Endothelial cell of umbilical vein (primary cell): ENCODE data around the gene TAF1A. TPM values are rescaled to one million over a fixed set of nuclear protein-coding genes. Genes with fewer than 3 reads are reported as not detected.
A peak's percentile ranks its signal among the peaks of the same experiment; 100 is the strongest.

Experiments
- BruUV-seq: library from RNA; stranded (reverse); fragments of 400-500 nt; replicated peaks from 2 replicates; lab custom pipeline; 2021; lab: Mats Ljungman, UMichigan
- CTCF ChIA-PET: fragments of 300-600, 350-600 bp; sonication (Branson Sonifier 250); formaldehyde crosslinking; loops from one replicate; lab custom pipeline; 2021; ENCODE audit warnings: antibody characterized with exemption, inconsistent platforms; lab: Charles Lee
- POLR2A ChIA-PET: fragments of 300-600, 350-600 bp; sonication (Branson Sonifier 250); formaldehyde crosslinking; loops from one replicate; lab custom pipeline; 2021; ENCODE audit warnings: antibody characterized with exemption, inconsistent platforms; lab: Charles Lee
- DNase-seq: peaks from one replicate; pipeline ENCODE4 v3.0.0-alpha.2; 2011; ENCODE audit warnings: low read depth, low spot score
- FAIRE-seq: peaks from 2 replicates; lab custom pipeline; 2011; peaks lifted over from hg19 to GRCh38; lab: Jason Lieb, UNC
- H2AFZ ChIP-seq: 2 replicates; pipeline ENCODE4 v1.6.0; 2012; ENCODE audit warnings: low read depth, low read length, control low read depth, inconsistent platforms
- H3K27ac ChIP-seq: 2 replicates; pipeline ENCODE4 v1.5.1; 2011; ENCODE audit warnings: low read depth, mild to moderate bottlenecking, control low read depth, low read length, moderate library complexity; ENCODE audit not compliant: insufficient read depth
- H3K27me3 ChIP-seq, 2 experiments: 2 replicates each; pipeline versions ENCODE4 v1.6.0 to v1.6.1; 2011; ENCODE audit warnings: low read length in 2 of 2, mixed read lengths in 1 of 2; ENCODE audit not compliant: control insufficient read depth in 2 of 2, insufficient read depth in 2 of 2
- H3K36me3 ChIP-seq, 2 experiments: 2 replicates in 1 of 2; 3 replicates in 1 of 2; pipeline ENCODE4 v1.5.1; 2011; ENCODE audit warnings: low read length in 2 of 2, mild to moderate bottlenecking in 1 of 2, moderate library complexity in 1 of 2; ENCODE audit not compliant: control insufficient read depth in 2 of 2, insufficient read depth in 2 of 2; ENCODE audit errors: extremely low read depth in 1 of 2
- H3K4me1 ChIP-seq: 3 replicates; pipeline ENCODE4 v1.5.1; 2011; ENCODE audit warnings: mild to moderate bottlenecking, low read length; ENCODE audit not compliant: control insufficient read depth, insufficient read depth; ENCODE audit errors: extremely low read depth
- H3K4me2 ChIP-seq: 2 replicates; pipeline ENCODE4 v1.6.1; 2011; ENCODE audit warnings: low read length, control low read depth, mixed read lengths; ENCODE audit not compliant: insufficient read depth
- H3K4me3 ChIP-seq, 3 experiments: fragments of 200-600 bp in 1 of 3; sonication (generic), shearing (Covaris generic) in 1 of 3; replicated peaks in 1 of 3; 2 replicates each; pipeline ENCODE4 v1.5.1; 2011 to 2016; ENCODE audit warnings: control low read depth in 3 of 3, low read length in 3 of 3, mild to moderate bottlenecking in 2 of 3, inconsistent platforms in 1 of 3, low read depth in 1 of 3, moderate library complexity in 1 of 3; ENCODE audit not compliant: insufficient read depth in 1 of 3
- H3K79me2 ChIP-seq: 2 replicates; pipeline ENCODE4 v1.6.0; 2012; ENCODE audit warnings: low read length, inconsistent platforms; ENCODE audit not compliant: control insufficient read depth, insufficient read depth
- H3K9ac ChIP-seq: replicated peaks from 2 replicates; pipeline ENCODE3; 2011; ENCODE audit warnings: low read length, control low read depth; ENCODE audit not compliant: insufficient read depth; ENCODE audit errors: extremely low read depth
- H3K9me1 ChIP-seq: replicated peaks from 3 replicates; pipeline ENCODE4 v1.6.0; 2011; ENCODE audit warnings: mild to moderate bottlenecking, low read length; ENCODE audit not compliant: control insufficient read depth, insufficient read depth; ENCODE audit errors: extremely low read depth
- H3K9me3 ChIP-seq: replicated peaks from 2 replicates; pipeline ENCODE4 v1.5.1; 2012; ENCODE audit warnings: low read length, inconsistent platforms; ENCODE audit not compliant: control insufficient read depth, insufficient read depth
- H4K20me1 ChIP-seq: replicated peaks from 2 replicates; pipeline ENCODE3; 2011; ENCODE audit warnings: mild to moderate bottlenecking, low read length; ENCODE audit not compliant: control insufficient read depth, insufficient read depth; ENCODE audit errors: extremely low read depth
- FOS ChIP-seq: IDR thresholded peaks from 2 replicates; pipeline ENCODE4 v1.6.1; 2011; ENCODE audit warnings: mild to moderate bottlenecking, low read length, moderate library complexity, borderline replicate concordance; ENCODE audit not compliant: insufficient read depth
- GATA2 ChIP-seq: IDR thresholded peaks from 2 replicates; pipeline ENCODE4 v1.7.0; 2011; ENCODE audit warnings: low read depth, mild to moderate bottlenecking, moderate library complexity, mixed read lengths, low read length; ENCODE audit not compliant: insufficient read length, insufficient read depth
- MAX ChIP-seq: IDR thresholded peaks from 2 replicates; pipeline ENCODE4 v1.6.1; 2011; ENCODE audit not compliant: insufficient read depth, insufficient read length
- MYC ChIP-seq: IDR thresholded peaks from one replicate; pipeline ENCODE4 v1.6.1; 2011; ENCODE audit warnings: mild to moderate bottlenecking, low read depth, low read length
- dilution Hi-C: fragments of 300-500 bp; cut with MboI; formaldehyde crosslinking; loops from one replicate; pipeline ENCODE4 v1.15.0; 2019; ENCODE audit warnings: low sequenced_read_pairs; ENCODE audit not compliant: extremely low pct_ligation_motif_present
- intact Hi-C: fragments of 100-400 bp; cut with micrococcal nuclease; formaldehyde crosslinking; loops from one replicate; pipeline ENCODE4 v1.10.0; 2022
- polyA plus RNA-seq, 4 experiments: library from polyadenylated mRNA; depleted of rRNA in 3 of 4; stranded (reverse) in 3 of 4; unstranded in 1 of 4; fragments of >200 nt; gene quantifications; 2 replicates each; pipeline versions ENCODE4 v1.2.1 to v1.2.3, GENCODE V29; 2011 to 2012; ENCODE audit warnings: missing spikeins in 1 of 4
- total RNA-seq: library from RNA; stranded (reverse); gene quantifications from 2 replicates; pipeline ENCODE4 v1.2.3, GENCODE V29; 2021

The TAF1A gene
- total and polyA plus RNA-seq, 2 donors (not counting 3 experiments of a cell fraction or from before 2014, with no cell fraction given) = 1.3 to 5.3 TPM

- H2AFZ ChIP-seq = peak overlapping the region; percentile 100
- H3K4me1 ChIP-seq = peaks cover 17% of the 10 kb centered on the region
- no peaks in the 10 kb centered on the region for H3K9me1 ChIP-seq
- peak; percentile 53 for DNase-seq
- H3K4me2 ChIP-seq = peak overlapping the region; percentile 82
- no peaks in the 10 kb centered on the region for H3K27me3 ChIP-seq
- H3K9ac ChIP-seq = no peak overlapping the region
- dilution Hi-C loops = no loop called here
- peak overlapping the region in 1 of 3 experiments; percentile 28 for H3K4me3 ChIP-seq
- TF ChIP-seq FOS = no peak
- no peak for TF ChIP-seq MAX
- no peak for TF ChIP-seq GATA2
- TF ChIP-seq MYC = no peak
- CTCF ChIA-PET = no interaction called here
- no peaks in the 10 kb centered on the region for H3K9me3 ChIP-seq
- TSS peak; percentile 90 for BruUV-seq
- H3K27ac ChIP-seq = peak overlapping the region; percentile 45
- POLR2A ChIA-PET = no interaction called here
- no peaks in the 10 kb centered on the region for H3K79me2 ChIP-seq
- H3K36me3 ChIP-seq = no peaks in the 10 kb centered on the region
- intact Hi-C loops = no loop called here
- no peaks in the 10 kb centered on the region for H4K20me1 ChIP-seq
- FAIRE-seq = no peak
These were observed 11.5 kb upstream of the TAF1A start for GRCh38 chr1:222601257-222601656.

GRCh38 chr1:222600281-222600680 lies 10.5 kb upstream of the TAF1A start:
- H3K4me1 ChIP-seq = peaks cover 17% of the 10 kb centered on the region
- no peak overlapping the region for H2AFZ ChIP-seq
- H3K27ac ChIP-seq = no peak overlapping the region
- TF ChIP-seq FOS (peak; percentile 35), MAX (no peak)
- intact Hi-C loops (no loop called here), dilution Hi-C loops (no loop called here)
- no peak for FAIRE-seq
- H3K36me3 ChIP-seq = no peaks in the 10 kb centered on the region
- no peaks in the 10 kb centered on the region for H3K27me3 ChIP-seq
- H3K9me1 ChIP-seq = no peaks in the 10 kb centered on the region
- no TSS peak for BruUV-seq
- ChIA-PET CTCF (interaction anchor here (1.7 kb wide), 1 partner anchor 11 kb away, joined by 5 read pairs; the partner anchor contains the start of gene TAF1A), POLR2A (no interaction called here)
- H3K79me2 ChIP-seq = no peaks in the 10 kb centered on the region
- no peaks in the 10 kb centered on the region for H4K20me1 ChIP-seq
- peak; percentile 19 for DNase-seq
- peak overlapping the region; percentile 17 for H3K4me2 ChIP-seq
- H3K9ac ChIP-seq = no peak overlapping the region
- H3K9me3 ChIP-seq = no peaks in the 10 kb centered on the region
- H3K4me3 ChIP-seq = no peak overlapping the region
